Measurements from ENCODE around the gene NUP205.

NUP205 gene

GRCh38 chr7:135539629-135540028, 18.1 kb upstream of the NUP205 start:
- no peak for DNase-seq

DNA sequence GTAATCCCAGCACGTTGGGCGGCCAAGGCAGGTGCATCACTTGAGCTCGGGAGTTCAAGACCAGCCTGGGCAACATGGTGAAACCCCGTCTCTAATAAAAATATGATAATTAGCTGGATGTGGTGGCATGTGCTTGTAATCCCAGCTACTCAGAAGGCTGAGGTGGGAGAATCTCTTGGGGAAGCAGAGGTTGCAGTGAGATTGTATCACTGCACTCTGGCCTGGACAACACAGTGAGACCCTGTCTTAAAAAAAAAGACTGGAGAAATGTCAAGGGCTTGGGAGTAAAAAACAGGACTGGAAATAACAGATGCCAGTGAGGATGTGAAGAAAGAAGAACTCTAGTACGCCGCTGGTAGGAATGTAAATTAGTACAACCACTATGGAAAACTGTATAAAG, 16.7 kb upstream of the NUP205 start:
- no peak for DNase-seq

- no peak for DNase-seq
Measured at GRCh38 chr7:135550196-135550595, 7.5 kb upstream of the NUP205 start.

DNA sequence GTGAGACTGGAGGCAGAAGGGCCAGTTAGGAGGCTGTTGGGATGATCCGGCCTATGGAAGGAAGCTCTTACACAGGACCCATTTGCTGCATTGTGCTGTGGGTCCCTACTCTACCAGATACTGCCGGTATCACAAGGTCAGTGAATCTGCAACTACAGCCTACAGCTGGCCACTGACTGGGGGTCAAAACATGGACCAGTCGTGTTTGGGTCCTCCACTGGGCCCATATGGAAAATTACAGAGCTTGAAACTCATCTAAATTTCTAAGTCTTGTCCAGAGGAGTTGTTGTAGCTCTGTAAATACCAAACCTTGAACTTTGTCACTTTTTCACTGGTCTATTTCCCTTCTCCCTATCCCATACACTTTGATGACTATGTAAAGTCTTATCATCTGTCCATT, 5.6 kb upstream of the NUP205 start:
- DNase-seq: no peak

DNA sequence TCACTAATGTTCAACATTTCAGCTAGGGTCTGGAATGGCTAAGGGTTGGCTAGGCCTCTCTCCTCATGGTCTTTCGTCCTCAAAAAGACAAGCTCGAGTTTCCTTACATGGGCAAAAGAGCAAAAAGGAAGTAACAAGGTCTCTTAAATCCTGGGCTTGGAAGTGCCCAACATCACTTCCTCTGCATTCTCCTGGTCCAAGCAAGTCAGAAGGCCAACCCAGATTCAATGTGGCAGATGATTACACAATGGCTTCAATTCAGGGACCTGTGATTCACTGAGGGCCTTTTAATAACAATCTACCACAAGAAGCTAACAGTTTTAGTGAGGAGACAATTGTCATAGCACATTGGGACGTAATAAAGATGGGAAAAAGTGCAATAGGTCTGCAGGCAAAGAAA, 4.4 kb upstream of the NUP205 start:
- no peak for DNase-seq

DNA sequence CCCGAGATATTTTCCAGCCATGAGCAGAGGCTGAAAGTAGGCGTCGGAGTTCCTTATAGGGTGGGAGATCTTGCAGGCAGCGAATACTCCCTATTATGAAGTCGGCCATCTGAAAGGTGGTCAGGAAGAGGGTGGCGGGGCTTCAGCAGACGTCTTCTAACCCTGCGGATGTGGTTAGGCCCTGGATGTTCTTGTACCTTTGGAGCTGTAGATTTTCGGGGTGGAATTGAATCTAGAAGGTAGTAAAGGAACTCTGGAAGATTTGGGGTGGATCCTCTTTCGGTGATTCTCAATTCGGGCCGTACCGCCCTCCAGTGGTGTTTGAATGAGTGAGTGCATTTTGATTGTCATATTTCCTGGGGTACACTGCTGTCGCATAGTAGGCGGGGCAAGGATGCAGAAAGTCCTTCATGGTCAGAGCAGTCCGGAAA, 635 bp downstream of the NUP205 start:
- DNase-seq: peak; percentile 2

DNA sequence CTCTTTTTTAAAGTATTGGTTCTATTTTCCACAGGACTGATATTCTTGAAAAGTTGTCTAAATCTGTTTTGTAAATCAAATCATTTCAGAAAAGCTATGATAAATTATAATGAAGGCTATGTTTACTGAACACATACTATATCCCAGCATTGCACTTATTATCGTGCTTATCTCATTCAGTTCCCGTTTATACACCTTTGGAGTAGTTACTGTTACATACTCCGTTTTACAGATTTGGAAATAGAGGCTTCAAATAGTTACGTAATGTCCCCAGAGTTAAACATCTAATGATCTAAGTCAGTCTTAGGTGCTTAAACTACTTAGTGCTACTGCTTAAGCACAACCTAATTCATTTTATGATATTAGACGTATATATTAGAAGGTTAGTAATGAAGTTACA, 1.2 kb downstream of the NUP205 start:
- DNase-seq: no peak

GRCh38 chr7:135560631-135561030, 2.9 kb downstream of the NUP205 start:
- DNase-seq: no peak

DNA sequence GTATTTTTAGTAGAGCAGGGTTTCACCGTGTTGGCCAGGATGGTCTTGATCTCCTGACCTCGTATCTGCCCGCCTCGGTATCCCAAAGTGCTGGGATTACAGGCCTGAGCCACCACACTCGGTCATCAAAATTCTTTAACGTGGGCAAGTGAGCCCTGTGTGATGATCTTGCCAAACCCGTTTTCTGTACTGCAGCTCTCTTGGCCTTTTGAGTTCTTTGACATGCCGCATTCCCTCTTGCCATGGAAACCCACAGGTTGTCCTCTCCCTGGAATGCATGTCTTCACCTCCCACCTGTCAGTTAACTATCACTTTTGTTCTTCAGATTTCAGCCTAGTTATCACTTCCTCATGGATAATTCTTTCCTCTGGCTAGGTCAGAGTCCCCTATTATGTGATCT, 5.0 kb downstream of the NUP205 start:
- DNase-seq: no peak

DNA sequence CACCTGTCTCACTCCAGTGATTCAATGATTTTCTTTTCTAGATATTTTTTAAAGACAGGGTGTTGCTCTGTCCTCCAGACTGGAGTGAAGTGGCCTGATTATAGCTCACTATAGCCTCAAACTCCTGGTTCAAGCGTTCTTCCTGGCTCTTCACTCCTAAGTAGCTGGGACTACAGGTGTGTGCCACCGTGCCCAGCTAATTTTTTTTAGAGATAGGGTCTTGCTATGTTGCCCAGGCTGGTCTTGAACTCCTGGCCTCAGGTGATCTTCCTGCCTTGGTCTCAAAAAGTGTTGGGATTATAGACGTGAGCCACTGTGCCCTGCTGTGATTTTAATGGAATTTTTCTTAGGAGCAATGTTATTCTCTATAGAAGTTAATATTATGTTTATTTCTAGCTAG, 14.1 kb downstream of the NUP205 start:
- DNase-seq: no peak

DNA sequence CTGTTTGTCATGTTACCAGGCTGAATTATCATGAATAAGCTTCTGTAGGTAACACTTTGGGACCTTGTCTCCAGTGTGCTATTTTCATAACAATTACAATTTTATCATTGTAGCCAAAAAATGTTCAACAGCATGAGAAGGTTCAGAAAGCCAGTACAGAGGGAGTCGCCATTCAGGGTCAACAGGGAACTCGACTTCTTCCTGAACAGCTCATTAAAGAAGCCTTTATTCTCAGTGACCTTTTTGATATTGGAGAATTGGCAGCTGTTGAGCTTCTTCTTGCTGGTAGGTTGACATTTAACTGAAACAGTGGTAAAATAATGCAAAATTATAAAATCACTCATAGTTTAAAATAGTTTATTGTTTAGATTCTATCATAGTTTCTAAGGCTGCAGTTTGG, 15.8 kb downstream of the NUP205 start:
- no peak for DNase-seq

DNA sequence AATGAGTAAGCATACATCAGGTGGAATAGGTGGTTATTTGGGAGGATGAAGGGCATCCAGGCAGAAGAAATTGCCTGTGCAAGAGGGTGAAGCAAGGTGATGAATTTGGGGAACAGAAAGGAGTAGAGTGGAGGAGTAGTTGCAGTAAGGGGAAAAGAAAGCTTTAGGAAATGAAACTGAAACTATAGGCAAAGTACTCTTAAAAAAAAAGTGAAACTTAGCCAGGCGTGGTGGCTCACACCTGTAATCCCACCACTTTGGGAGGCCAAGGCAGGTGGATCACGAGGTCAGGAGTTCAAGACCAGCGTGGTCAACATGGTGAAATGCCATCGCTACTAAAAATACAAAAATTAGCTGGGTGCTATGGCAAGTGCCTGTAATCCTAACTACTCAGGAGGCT, 17.6 kb downstream of the NUP205 start:
- DNase-seq: no peak

GRCh38 chr7:135578569-135578968, 20.9 kb downstream of the NUP205 start:
- DNase-seq: no peak

DNA sequence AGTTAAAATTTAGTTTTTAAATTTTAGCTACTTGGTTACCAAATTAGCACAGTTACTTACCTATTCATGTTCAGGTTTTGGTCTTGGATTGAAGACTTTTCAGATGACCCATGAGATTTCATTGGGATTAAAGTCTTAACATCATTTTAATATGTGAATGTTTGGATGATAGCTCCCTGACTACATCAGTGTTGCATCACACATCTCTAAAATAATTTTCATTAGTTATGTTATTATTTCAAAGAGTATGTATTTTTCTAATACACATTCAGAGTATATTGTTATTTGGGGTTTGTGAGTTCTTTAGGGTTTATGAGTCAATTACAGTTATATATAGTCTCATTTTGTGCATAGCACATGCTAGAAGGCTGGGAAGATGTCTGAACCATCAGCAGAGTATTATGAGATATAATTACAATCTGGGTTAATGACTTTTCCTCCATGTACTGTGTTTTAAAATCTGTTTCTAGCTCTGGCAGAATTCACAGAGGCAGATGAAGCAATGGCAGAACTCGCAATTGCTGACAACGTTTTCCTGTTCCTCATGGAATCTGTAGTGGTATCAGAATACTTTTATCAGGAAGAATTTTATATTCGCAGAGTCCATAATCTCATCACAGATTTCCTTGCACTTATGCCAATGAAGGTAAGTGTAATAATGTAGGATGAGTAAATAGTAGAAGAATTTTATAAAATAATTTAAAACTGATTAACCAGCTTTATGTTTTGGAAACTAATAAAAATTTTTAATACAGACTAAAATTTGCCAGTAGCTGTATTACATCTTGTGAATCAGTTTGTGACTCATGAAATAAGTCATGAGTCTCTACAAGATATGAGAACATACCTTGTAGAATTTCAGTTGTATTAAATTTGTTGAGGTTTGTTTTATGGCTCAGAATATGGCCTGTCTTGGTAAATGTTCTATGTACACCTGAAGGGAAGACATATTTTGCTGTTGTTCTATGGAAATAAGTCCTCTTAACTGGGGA, 26.9 kb downstream of the NUP205 start:
- peak; percentile 53 for DNase-seq

DNA sequence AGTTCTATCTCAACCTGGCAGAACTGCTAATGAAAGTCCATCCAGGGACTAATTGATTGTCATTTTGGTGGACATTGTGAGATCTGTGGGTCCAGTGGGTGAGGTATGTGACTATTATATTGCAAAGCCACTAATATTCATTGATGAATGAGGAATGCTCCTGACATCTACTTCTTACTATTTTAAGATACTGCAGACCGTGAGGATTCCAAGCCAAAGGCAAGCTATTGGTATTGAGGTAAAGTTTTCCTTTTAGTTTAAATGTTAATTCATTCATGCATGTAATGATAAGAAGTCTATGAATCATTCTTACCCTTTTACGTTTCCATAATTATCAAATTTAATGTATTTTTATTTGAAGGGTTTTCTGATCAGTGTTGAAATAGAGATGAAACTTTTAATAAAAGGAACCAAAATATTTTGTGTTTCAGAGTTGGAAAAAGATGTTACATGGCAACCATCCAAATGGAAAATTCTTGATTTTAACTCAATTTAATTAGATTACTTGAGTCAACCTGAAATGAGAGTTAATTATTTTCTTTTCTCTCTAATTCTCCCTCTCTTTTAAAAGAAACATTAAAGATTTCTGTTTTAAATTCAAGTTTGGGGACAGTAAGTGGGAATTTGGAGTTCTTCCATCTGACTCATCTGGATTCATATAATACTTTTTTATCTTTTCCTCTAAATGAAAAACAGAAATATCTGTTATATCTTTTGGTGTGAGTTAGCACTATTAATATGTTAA, 39.6 kb downstream of the NUP205 start:
- no peak for DNase-seq

DNA sequence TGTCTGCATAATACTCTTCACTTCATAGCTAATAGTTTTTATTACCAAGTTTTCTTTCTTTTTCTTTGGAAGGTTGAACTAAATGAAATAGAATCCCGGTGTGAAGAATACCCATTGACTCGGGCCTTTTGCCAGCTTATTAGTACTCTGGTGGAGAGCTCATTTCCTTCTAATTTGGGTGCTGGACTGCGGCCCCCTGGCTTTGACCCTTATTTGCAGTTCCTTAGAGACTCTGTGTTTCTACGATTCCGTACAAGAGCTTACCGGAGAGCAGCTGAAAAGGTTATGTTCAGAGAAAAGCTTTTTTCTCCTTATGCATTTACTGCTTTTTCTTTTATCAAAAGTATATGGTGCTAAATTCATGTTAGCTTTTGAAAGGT, 40.2 kb downstream of the NUP205 start:
- no peak for DNase-seq

DNA sequence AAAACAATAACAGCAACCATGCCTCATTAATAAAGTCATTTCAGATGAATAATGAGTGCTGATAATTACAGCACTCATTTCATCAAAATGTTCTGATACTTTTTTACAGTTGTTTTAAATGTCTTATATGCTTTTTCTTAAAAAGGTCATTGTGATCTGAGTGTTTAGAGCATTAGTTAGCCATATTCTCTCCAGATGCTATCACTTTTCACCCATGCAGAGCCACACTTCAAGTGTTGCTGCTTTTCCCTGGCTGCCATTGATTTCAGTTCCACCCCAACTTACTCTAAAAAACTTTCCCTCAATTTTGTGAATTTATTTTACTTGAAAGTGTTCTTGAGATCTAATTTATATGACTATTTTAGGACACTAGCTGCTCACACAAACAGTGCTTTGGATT, 41.8 kb downstream of the NUP205 start:
- no peak for DNase-seq

GRCh38 chr7:135600226-135600625, 42.5 kb downstream of the NUP205 start:
- DNase-seq: no peak

- DNase-seq: peak; percentile 20
Measured at GRCh38 chr7:135601182-135601581, 43.5 kb downstream of the NUP205 start.

- peak; percentile 22 for DNase-seq
Measured at GRCh38 chr7:135602304-135602703, 44.6 kb downstream of the NUP205 start.

DNA sequence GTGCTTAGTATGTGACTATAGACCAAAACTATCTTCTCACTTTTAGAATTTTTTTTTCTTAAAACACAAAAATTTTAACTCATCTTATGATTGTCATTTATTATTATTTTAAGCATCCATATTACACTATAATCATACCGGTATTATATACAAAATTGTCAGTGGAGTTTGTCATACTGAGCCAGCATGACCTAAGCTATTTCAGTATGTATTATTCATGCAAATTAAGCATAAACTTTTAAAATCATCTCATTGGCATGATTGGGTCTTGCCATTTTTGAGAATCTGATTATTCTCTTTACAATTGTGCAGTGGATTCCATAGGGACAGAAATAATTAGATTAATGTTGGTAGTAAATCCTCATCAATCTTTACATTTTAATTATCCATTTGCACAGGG, 58.4 kb downstream of the NUP205 start:
- no peak for DNase-seq

DNA sequence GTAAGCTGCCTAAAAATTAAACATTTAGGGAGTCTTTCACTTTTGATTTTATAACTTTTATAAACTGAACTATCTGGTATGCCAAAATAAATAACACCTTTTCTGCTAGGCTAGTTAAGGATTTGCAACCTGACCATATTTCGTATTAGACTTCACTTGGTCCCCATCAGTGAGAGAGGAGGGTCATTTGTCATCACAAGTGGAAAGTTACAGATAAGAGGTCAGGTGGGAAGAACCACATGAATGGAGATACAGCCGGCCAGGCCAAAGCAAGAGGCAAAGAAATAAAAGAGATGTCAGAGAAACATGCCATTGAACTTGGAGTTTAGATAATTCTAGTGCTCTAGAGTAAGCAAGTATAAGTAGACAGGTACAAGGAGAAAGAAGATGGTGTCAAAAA, 60.1 kb downstream of the NUP205 start:
- DNase-seq: no peak

DNA sequence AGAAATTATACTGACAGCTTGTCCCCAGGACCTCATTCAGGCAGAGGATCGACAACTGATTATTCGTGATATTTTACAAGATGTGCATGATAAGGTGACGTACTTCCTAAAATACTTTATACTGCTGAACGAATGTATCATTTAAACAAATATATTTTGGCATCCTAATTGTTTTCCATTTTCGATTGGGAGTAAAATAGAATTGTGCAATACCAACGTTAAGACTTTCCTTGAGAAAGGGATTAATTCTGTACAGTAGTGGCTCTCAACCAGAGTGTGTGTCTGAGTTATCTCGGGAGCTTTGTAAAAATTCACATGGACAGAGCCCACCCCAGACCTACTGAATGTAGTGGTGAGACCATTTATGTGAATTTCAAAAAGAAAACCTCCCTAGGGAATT, 60.8 kb downstream of the NUP205 start:
- DNase-seq: no peak

DNA sequence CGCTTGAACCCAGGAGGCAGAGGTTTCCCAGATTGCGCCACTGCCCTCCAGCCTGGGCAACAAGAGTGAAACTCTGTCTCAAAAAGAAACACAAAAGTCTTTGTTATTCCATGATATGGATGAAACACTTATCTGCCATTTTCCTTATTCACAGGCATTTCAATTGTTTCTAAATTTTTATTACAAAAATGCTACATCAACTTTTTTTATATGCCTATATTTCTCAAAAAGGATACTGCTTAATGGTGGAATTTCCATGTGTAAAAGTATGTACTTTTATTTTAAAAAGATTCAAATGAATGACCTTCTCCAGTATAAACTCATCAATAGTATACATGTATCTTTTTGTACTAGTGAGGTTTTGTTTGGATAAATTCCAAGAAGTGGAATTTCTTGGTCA, 62.7 kb downstream of the NUP205 start:
- no peak for DNase-seq

Measured in NCI-H226 (cell line).